MM.1S (cell line): ENCODE results near the gene C6orf163.

Source experiments
- DNase-seq: peaks from one replicate; pipeline ENCODE4 v3.0.0-alpha.2; 2015
- H2AFZ ChIP-seq: fragments of 300-600 bp; sonication (generic); 2 replicates; pipeline ENCODE4 v1.6.0; 2016; ENCODE audit warnings: antibody characterized with exemption, low read length
- H3F3A ChIP-seq: fragments of 300-600 bp; sonication (generic); 2 replicates; pipeline ENCODE4 v1.6.1; 2016; ENCODE audit warnings: mild to moderate bottlenecking, antibody characterized with exemption, low read length, moderate library complexity, mixed read lengths; ENCODE audit not compliant: insufficient read depth
- H3K27ac ChIP-seq: fragments of 300-600 bp; sonication (generic); 2 replicates; pipeline ENCODE4 v1.5.1; 2016; ENCODE audit warnings: mild to moderate bottlenecking, low read length
- H3K27me3 ChIP-seq: fragments of 300-600 bp; sonication (generic); replicated peaks from 2 replicates; pipeline ENCODE4 v1.6.0; 2016; ENCODE audit warnings: low read length; ENCODE audit not compliant: insufficient read depth
- H3K36me3 ChIP-seq: fragments of 300-600 bp; sonication (generic); replicated peaks from 2 replicates; pipeline ENCODE4 v1.6.1; 2016; ENCODE audit warnings: mild to moderate bottlenecking, low read length, mixed read lengths; ENCODE audit not compliant: insufficient read depth
- H3K4me1 ChIP-seq: fragments of 300-600 bp; sonication (generic); 2 replicates; pipeline ENCODE4 v1.6.1; 2016; ENCODE audit warnings: low read length, mixed read lengths
- H3K4me2 ChIP-seq: fragments of 300-600 bp; sonication (generic); 2 replicates; pipeline ENCODE4 v1.6.0; 2016; ENCODE audit warnings: low read depth, low read length
- H3K4me3 ChIP-seq: fragments of 300-600 bp; sonication (generic); 2 replicates; pipeline ENCODE4 v1.5.1; 2016; ENCODE audit warnings: low read length, mixed read lengths
- H3K79me2 ChIP-seq: fragments of 300-600 bp; sonication (generic); 2 replicates; pipeline ENCODE4 v1.6.1; 2016; ENCODE audit warnings: mixed run types, low read length, mixed read lengths
- H3K9ac ChIP-seq: fragments of 300-600 bp; sonication (generic); 2 replicates; pipeline ENCODE4 v1.6.1; 2016; ENCODE audit warnings: low read length, mixed read lengths
- H3K9me2 ChIP-seq: fragments of 300-600 bp; sonication (generic); replicated peaks from 2 replicates; pipeline ENCODE4 v1.6.1; 2016; ENCODE audit warnings: mild to moderate bottlenecking, low read length, mixed read lengths; ENCODE audit not compliant: insufficient read depth
- H3K9me3 ChIP-seq: fragments of 300-600 bp; sonication (generic); replicated peaks from 2 replicates; pipeline ENCODE4 v1.6.1; 2016; ENCODE audit warnings: mild to moderate bottlenecking, low read length, mixed read lengths; ENCODE audit not compliant: insufficient read depth
- H4K20me1 ChIP-seq: fragments of 300-600 bp; sonication (generic); 2 replicates; pipeline ENCODE4 v1.6.1; 2016; ENCODE audit warnings: mild to moderate bottlenecking, low read length, moderate library complexity, mixed read lengths; ENCODE audit not compliant: insufficient read depth
- CTCF ChIP-seq: fragments of 300-600 bp; sonication (generic); IDR thresholded peaks from 2 replicates; pipeline ENCODE4 v1.5.1; 2016; ENCODE audit warnings: antibody characterized with exemption, low read length, mixed read lengths
- EZH2 ChIP-seq: fragments of 300-600 bp; sonication (generic); optimal IDR thresholded peaks from 2 replicates; pipeline ENCODE3; 2017; ENCODE audit warnings: low read depth, mild to moderate bottlenecking, antibody characterized with exemption, low read length, mixed read lengths
- EZH2phosphoT487 ChIP-seq: fragments of 300-600 bp; sonication (generic); IDR thresholded peaks from 2 replicates; pipeline ENCODE4 v1.6.1; 2018; ENCODE audit warnings: antibody characterized with exemption, low read length

C6orf163 gene

DNA sequence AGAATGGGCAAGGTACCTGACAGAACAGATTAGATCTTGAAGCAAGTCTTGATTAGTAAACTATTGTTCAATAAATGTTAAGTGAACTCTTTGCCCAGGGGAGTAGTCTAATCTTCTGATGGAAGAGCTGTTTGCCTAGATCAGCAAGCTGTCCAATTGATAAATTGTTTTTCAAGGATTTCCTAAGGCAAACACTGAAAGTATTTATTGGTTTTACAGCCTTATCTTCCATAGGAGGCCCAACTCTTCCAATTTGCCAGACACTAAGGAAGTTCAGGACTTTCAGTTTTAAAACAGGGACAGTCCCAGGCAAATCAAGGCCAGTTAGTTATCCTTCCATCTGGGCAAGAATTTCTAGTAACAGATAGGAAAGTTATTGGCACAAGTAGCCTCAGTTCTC lies 1.8 kb upstream of the C6orf163 start:
- Histone ChIP-seq H4K20me1 (no peaks in the 10 kb centered on the region), H3K27me3 (no peaks in the 10 kb centered on the region), H3K9me3 (no peaks in the 10 kb centered on the region), H2AFZ (no peak overlapping the region), H3K9me2 (no peaks in the 10 kb centered on the region), H3K79me2 (no peaks in the 10 kb centered on the region), H3K4me1 (peaks cover 7% of the 10 kb centered on the region; the same call in 1 of the 2 replicates), H3K36me3 (no peaks in the 10 kb centered on the region), H3K27ac (no peak overlapping the region), H3F3A (no peaks in the 10 kb centered on the region), H3K9ac (no peak overlapping the region), H3K4me2 (no peak overlapping the region), H3K4me3 (no peak overlapping the region)
- no peak for DNase-seq
- TF ChIP-seq EZH2 (no peak), EZH2phosphoT487 (no peak), CTCF (no peak)

- H3K27me3 ChIP-seq, result no peaks in the 10 kb centered on the region
- H3F3A ChIP-seq, result no peaks in the 10 kb centered on the region
- no peak overlapping the region for H3K9ac ChIP-seq
- H3K79me2 ChIP-seq, result no peaks in the 10 kb centered on the region
- H4K20me1 ChIP-seq, result no peaks in the 10 kb centered on the region
- peaks cover 7% of the 10 kb centered on the region; the same call in 1 of the 2 replicates for H3K4me1 ChIP-seq
- no peaks in the 10 kb centered on the region for H3K36me3 ChIP-seq
- TF ChIP-seq EZH2 (no peak), CTCF (no peak), EZH2phosphoT487 (no peak)
- no peak for DNase-seq
- no peaks in the 10 kb centered on the region for H3K9me2 ChIP-seq
- H3K27ac ChIP-seq, result no peak overlapping the region
- H2AFZ ChIP-seq, result no peak overlapping the region
- H3K4me3 ChIP-seq, result no peak overlapping the region
- H3K4me2 ChIP-seq, result no peak overlapping the region
- H3K9me3 ChIP-seq, result no peaks in the 10 kb centered on the region
These were observed 2.1 kb downstream of the C6orf163 start for GRCh38 chr6:87346700-87347099.

GRCh38 chr6:87349896-87350295 lies 5.3 kb downstream of the C6orf163 start:
- H3K4me3 ChIP-seq, result no peak overlapping the region
- H3K36me3 ChIP-seq, result no peaks in the 10 kb centered on the region

More at GRCh38 chr6:87349896-87350295, 5.3 kb downstream of the C6orf163 start:
- Histone ChIP-seq H3K27me3 (no peaks in the 10 kb centered on the region), H3F3A (no peaks in the 10 kb centered on the region), H3K27ac (no peak overlapping the region), H2AFZ (no peak overlapping the region), H4K20me1 (no peaks in the 10 kb centered on the region), H3K4me1 (no peaks in the 10 kb centered on the region), H3K9ac (no peak overlapping the region), H3K9me3 (no peaks in the 10 kb centered on the region), H3K9me2 (no peaks in the 10 kb centered on the region), H3K4me2 (no peak overlapping the region), H3K79me2 (no peaks in the 10 kb centered on the region)
- no peak for DNase-seq
- no peak for TF ChIP-seq EZH2
- TF ChIP-seq EZH2phosphoT487, result no peak
- no peak for TF ChIP-seq CTCF
